Duodenal mucosa (tissue), 2 donors: Measurements from ENCODE around the gene NOL3.

Experiments used
- H3K27ac ChIP-seq: one replicate; pipeline ENCODE4 v1.7.0; 2013; ENCODE audit warnings: low read depth, low read length
- H3K27me3 ChIP-seq, 2 donors: one replicate each; pipeline ENCODE4 v1.7.0; 2013; ENCODE audit warnings: low read length in 2 of 2, control low read depth in 1 of 2; ENCODE audit not compliant: insufficient read depth in 2 of 2, control insufficient read depth in 1 of 2
- H3K36me3 ChIP-seq, 2 donors: one replicate each; pipeline ENCODE4 v1.7.0; 2013; ENCODE audit warnings: low read length in 2 of 2, control low read depth in 1 of 2; ENCODE audit not compliant: insufficient read depth in 2 of 2, control insufficient read depth in 1 of 2
- H3K4me1 ChIP-seq, 2 donors: one replicate each; pipeline ENCODE4 v1.7.0; 2013; ENCODE audit warnings: low read length in 2 of 2, control low read depth in 1 of 2; ENCODE audit not compliant: insufficient read depth in 2 of 2, control insufficient read depth in 1 of 2
- H3K4me3 ChIP-seq, 2 donors: one replicate each; pipeline ENCODE4 v1.7.0; 2013; ENCODE audit warnings: low read length in 2 of 2, low read depth in 1 of 2
- H3K9ac ChIP-seq, 2 donors: one replicate each; pipeline ENCODE4 v1.7.0; 2013; ENCODE audit warnings: low read length in 2 of 2, low read depth in 1 of 2
- H3K9me3 ChIP-seq, 2 donors: one replicate each; pipeline ENCODE4 v1.7.0; 2013; ENCODE audit warnings: low read length in 2 of 2, control low read depth in 1 of 2; ENCODE audit not compliant: control insufficient read depth in 1 of 2

NOL3 gene

GRCh38 chr16:67170949-67171649 is 761 bp downstream of the NOL3 start:
- Histone ChIP-seq H3K4me3 (peak overlapping the region; percentile 13 to 51), H3K27me3 (peaks cover 8 to 21% of the 10 kb centered on the region in 2 donors), H3K36me3 (no peaks in the 10 kb centered on the region), H3K9me3 (no peaks in the 10 kb centered on the region), H3K4me1 (peaks cover 25 to 30% of the 10 kb centered on the region in 2 donors), H3K27ac (peak overlapping the region; percentile 42), H3K9ac (no peak overlapping the region)

- peak overlapping the region; percentile 71 for H3K27ac ChIP-seq
- peak overlapping the region; percentile 63 to 76 for H3K4me3 ChIP-seq
- no peaks in the 10 kb centered on the region for H3K9me3 ChIP-seq
- no peaks in the 10 kb centered on the region for H3K36me3 ChIP-seq
- H3K4me1 ChIP-seq = peaks cover 33 to 35% of the 10 kb centered on the region in 2 donors
- peak overlapping the region; percentile 52 to 79 for H3K9ac ChIP-seq
- H3K27me3 ChIP-seq = peaks cover 5 to 10% of the 10 kb centered on the region in 2 donors
Observed at GRCh38 chr16:67173323-67173722, 3.0 kb downstream of the NOL3 start.

GRCh38 chr16:67173808-67174705 is 3.7 kb downstream of the NOL3 start:
- peak overlapping the region; percentile 57 to 79 for H3K9ac ChIP-seq
- peaks cover under 1 to 8% of the 10 kb centered on the region in 2 donors for H3K27me3 ChIP-seq
- peak overlapping the region; percentile 63 to 76 for H3K4me3 ChIP-seq
- H3K27ac ChIP-seq = peak overlapping the region; percentile 71
- no peaks in the 10 kb centered on the region for H3K36me3 ChIP-seq
- no peaks in the 10 kb centered on the region for H3K9me3 ChIP-seq
- peaks cover 39% of the 10 kb centered on the region in 2 donors for H3K4me1 ChIP-seq

- Histone ChIP-seq H3K27me3 (peaks cover 0 to 3% of the 10 kb centered on the region in 2 donors), H3K9ac (peak overlapping the region; percentile 57 to 79), H3K27ac (peak overlapping the region; percentile 71), H3K4me3 (peak overlapping the region; percentile 63 to 76), H3K36me3 (no peaks in the 10 kb centered on the region), H3K4me1 (peaks cover 33% of the 10 kb centered on the region in 2 donors), H3K9me3 (no peaks in the 10 kb centered on the region)
Observed at GRCh38 chr16:67174706-67175231, 4.4 kb downstream of the NOL3 start.

- Histone ChIP-seq H3K27me3 (no peaks in the 10 kb centered on the region), H3K9me3 (no peaks in the 10 kb centered on the region), H3K36me3 (no peaks in the 10 kb centered on the region), H3K27ac (no peak overlapping the region), H3K4me1 (peaks cover 28 to 33% of the 10 kb centered on the region in 2 donors), H3K9ac (no peak overlapping the region), H3K4me3 (no peak overlapping the region)
Observed at GRCh38 chr16:67176662-67177061, 6.3 kb downstream of the NOL3 start.

- no peaks in the 10 kb centered on the region for H3K27me3 ChIP-seq
- peak overlapping the region; percentile 28 for H3K27ac ChIP-seq
- H3K4me3 ChIP-seq = peak overlapping the region; percentile 57 to 69
- H3K4me1 ChIP-seq = peaks cover 35 to 39% of the 10 kb centered on the region in 2 donors
- H3K9me3 ChIP-seq = no peaks in the 10 kb centered on the region
- H3K9ac ChIP-seq = peak overlapping the region; percentile 49 to 52
- H3K36me3 ChIP-seq = no peaks in the 10 kb centered on the region
Observed at GRCh38 chr16:67177743-67178699, 7.7 kb downstream of the NOL3 start.

- H3K9ac ChIP-seq = no peak overlapping the region
- H3K4me1 ChIP-seq = peaks cover 24 to 34% of the 10 kb centered on the region in 2 donors
Observed at GRCh38 chr16:67179421-67180080, 9.2 kb downstream of the NOL3 start.

GRCh38 chr16:67180166-67180565 is 9.8 kb downstream of the NOL3 start:
- Histone ChIP-seq H3K27ac (no peak overlapping the region), H3K4me1 (peaks cover 26 to 36% of the 10 kb centered on the region in 2 donors), H3K36me3 (no peaks in the 10 kb centered on the region), H3K27me3 (no peaks in the 10 kb centered on the region), H3K9ac (no peak overlapping the region), H3K9me3 (no peaks in the 10 kb centered on the region), H3K4me3 (no peak overlapping the region)

More at GRCh38 chr16:67179421-67180080, 9.2 kb downstream of the NOL3 start:
- Histone ChIP-seq H3K36me3 (no peaks in the 10 kb centered on the region), H3K27ac (no peak overlapping the region), H3K27me3 (no peaks in the 10 kb centered on the region), H3K9me3 (no peaks in the 10 kb centered on the region), H3K4me3 (no peak overlapping the region)

GRCh38 chr16:67181346-67181745 is 11.0 kb downstream of the NOL3 start:
- Histone ChIP-seq H3K27me3 (no peaks in the 10 kb centered on the region), H3K9ac (no peak overlapping the region), H3K27ac (no peak overlapping the region), H3K4me3 (no peak overlapping the region), H3K4me1 (peaks cover 35 to 45% of the 10 kb centered on the region in 2 donors), H3K9me3 (no peaks in the 10 kb centered on the region), H3K36me3 (no peaks in the 10 kb centered on the region)
